Measurements from ENCODE around the gene TSACC.
"Not testable (repeated sequence)": the region's sequence is repeated elsewhere in the genome, so short reads cannot be mapped to it uniquely, and the experiment has no call there.

TSACC gene

GRCh38 chr1:156368889-156369684 is 30.8 kb downstream of the TSACC start, which contains the start of gene RHBG:
RHBG (plus strand) TSS chr1:156369211; CDS start chr1:156369250, 39 bp downstream.
- no peak within 1 kb of the TSS for H3K27ac Mint-ChIP-seq
- peak within 1 kb of the TSS; percentile 68 for H3K4me3 Mint-ChIP-seq
- H3K27me3 Mint-ChIP-seq (ENCODE audit: low read depth, poor library complexity), result peaks cover 84% of the 10 kb centered on the region
- peak; percentile 56 for DNase-seq
- no peaks in the 10 kb centered on the region for H3K36me3 Mint-ChIP-seq (ENCODE audit: low read depth)
- TF ChIP-seq CTCF (IDR thresholded peaks at IDR 0.05), result no peak
- no peaks in the 10 kb centered on the region for H3K9me3 Mint-ChIP-seq
- H3K4me1 Mint-ChIP-seq, result peaks cover 18% of the 10 kb centered on the region

- H3K27ac Mint-ChIP-seq; H3K36me3 Mint-ChIP-seq (ENCODE audit: low read depth); DNase-seq; H3K9me3 Mint-ChIP-seq: not testable (repeated sequence)
- H3K27me3 Mint-ChIP-seq (ENCODE audit: low read depth, poor library complexity), result peaks cover 84% of the 10 kb centered on the region
- peak overlapping the region; percentile 68 for H3K4me3 Mint-ChIP-seq
- H3K4me1 Mint-ChIP-seq, result peaks cover 13% of the 10 kb centered on the region
Observed at GRCh38 chr1:156369685-156370286, 31.5 kb downstream of the TSACC start.

DNA sequence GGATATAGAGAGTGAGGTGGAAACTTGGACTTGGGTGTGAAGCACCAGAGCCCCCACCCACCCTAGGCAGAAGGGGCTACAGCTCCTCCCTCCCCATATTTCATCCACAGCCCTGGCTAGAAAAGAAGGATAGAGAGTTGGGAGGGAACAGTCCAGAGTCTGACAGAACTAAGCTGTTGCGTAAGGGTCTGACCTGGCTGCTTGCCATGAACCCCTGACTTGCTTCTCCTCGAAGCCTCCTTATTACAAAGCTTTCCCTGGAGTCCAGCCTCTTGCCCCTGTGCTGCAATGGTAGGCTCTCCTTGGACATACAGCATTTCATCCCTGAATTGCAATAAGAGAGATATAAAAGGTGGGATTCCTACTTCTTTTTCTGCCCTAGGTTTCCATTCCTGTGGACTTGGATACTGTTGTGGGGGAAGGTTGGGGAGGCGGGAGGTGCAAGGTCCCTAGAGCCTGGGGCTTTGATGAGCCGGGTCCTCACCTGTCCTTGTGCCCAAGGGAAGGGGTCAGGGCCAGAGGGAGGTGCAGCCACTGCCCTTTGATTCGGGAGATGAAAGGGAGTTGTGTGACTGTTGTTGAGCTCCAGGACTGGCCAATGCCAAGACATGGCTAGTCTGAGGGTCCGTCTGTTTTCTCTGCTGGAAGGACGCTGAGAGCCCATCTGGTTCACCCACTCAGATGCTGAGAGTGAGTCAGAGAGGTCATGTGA is 33.4 kb downstream of the TSACC start:
- Mint-ChIP-seq H3K4me3 (no peak overlapping the region), H3K36me3 (ENCODE audit: low read depth) (no peaks in the 10 kb centered on the region), H3K27ac (no peak overlapping the region), H3K9me3 (no peaks in the 10 kb centered on the region), H3K27me3 (ENCODE audit: low read depth, poor library complexity) (peaks cover 84% of the 10 kb centered on the region), H3K4me1 (peaks cover 8% of the 10 kb centered on the region)
- TF ChIP-seq CTCF (IDR thresholded peaks at IDR 0.05), result no peak
- DNase-seq, result no peak

DNA sequence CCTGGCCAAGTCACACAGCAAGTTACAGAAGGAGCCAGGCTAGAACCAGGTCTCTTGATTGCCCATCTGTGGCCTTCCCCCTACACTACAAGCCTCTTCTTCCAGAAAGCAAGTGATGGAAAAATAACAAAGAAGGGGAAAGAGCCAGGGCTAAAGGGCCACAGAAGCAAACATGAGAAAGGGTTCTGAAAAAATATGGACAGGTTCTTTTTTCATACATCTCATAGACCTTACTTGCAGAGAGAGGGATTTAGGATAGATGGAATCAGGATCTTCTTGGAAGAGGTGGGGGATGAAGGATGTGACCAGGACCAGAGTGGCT is 33.9 kb downstream of the TSACC start:
- H3K9me3 Mint-ChIP-seq, result no peaks in the 10 kb centered on the region
- no peak for TF ChIP-seq CTCF (IDR thresholded peaks at IDR 0.05)
- H3K4me1 Mint-ChIP-seq, result peaks cover 8% of the 10 kb centered on the region
- no peak overlapping the region for H3K27ac Mint-ChIP-seq
- H3K4me3 Mint-ChIP-seq, result no peak overlapping the region
- peaks cover 87% of the 10 kb centered on the region for H3K27me3 Mint-ChIP-seq (ENCODE audit: low read depth, poor library complexity)
- DNase-seq, result no peak
- no peaks in the 10 kb centered on the region for H3K36me3 Mint-ChIP-seq (ENCODE audit: low read depth)

DNA sequence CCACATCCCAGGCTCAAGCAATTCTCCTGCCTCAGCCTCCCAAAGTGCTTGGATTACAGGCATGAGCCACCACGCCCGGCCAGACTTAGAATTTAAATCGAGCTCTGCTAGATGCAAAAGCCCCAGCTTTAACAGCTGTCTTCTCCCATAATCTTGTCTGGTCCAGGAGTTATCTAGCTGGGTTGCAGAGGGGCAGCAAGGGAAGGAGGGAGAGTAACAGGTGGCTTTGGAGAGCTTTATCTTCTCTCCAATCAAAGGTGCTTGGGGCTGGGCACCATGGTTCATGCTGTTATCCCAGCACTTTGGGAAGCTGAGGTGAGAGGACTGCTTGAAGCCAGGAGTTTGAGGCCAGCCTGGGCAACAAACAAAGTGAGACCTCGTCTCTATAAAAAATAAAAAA is 34.5 kb downstream of the TSACC start:
- H3K36me3 Mint-ChIP-seq (ENCODE audit: low read depth), result no peaks in the 10 kb centered on the region
- H3K4me1 Mint-ChIP-seq, result peaks cover 2% of the 10 kb centered on the region
- TF ChIP-seq CTCF (IDR thresholded peaks at IDR 0.05), result no peak
- no peak for DNase-seq
- H3K9me3 Mint-ChIP-seq, result no peaks in the 10 kb centered on the region
- no peak overlapping the region for H3K27ac Mint-ChIP-seq
- H3K27me3 Mint-ChIP-seq (ENCODE audit: low read depth, poor library complexity), result peaks cover 88% of the 10 kb centered on the region
- H3K4me3 Mint-ChIP-seq, result no peak overlapping the region

GRCh38 chr1:156373546-156373945 is 35.2 kb downstream of the TSACC start:
- Mint-ChIP-seq H3K4me3 (no peak overlapping the region), H3K27me3 (ENCODE audit: low read depth, poor library complexity) (peaks cover 82% of the 10 kb centered on the region), H3K9me3 (no peaks in the 10 kb centered on the region), H3K4me1 (no peaks in the 10 kb centered on the region), H3K27ac (no peak overlapping the region), H3K36me3 (ENCODE audit: low read depth) (no peaks in the 10 kb centered on the region)
- no peak for TF ChIP-seq CTCF (IDR thresholded peaks at IDR 0.05)
- no peak for DNase-seq
